Right lobe of liver (tissue), 4 donors: ENCODE results near the gene NTM.

Experiments
- CTCF ChIP-seq, 4 donors: fragments of 200-600 bp in 3 of 4; fragments of 450-650 bp in 1 of 4; IDR thresholded peaks; one replicate each; pipeline versions ENCODE4 v1.5.1 to v1.8.0; 2016 to 2022; ENCODE audit warnings: antibody characterized with exemption in 4 of 4, mild to moderate bottlenecking in 2 of 4
- POLR2A ChIP-seq: fragments of 450-650 bp; IDR thresholded peaks from one replicate; pipeline ENCODE4 v1.6.1; 2017; ENCODE audit warnings: antibody characterized with exemption, mild to moderate bottlenecking
- donor health status: DM: no; HTN: no; CAD: no.
- donor health status: DM: no; HTN: no; CAD: no.
- donor health status: DM: no; HTN: yes; CAD: no.

GRCh38 chr11:132055296-132055695 lies 684.9 kb downstream of the NTM start:
- TF ChIP-seq POLR2A (no peak), CTCF (IDR thresholded peaks at IDR 0.05) (no peak)
